GM18498 (cell line): ENCODE data around the gene GULP1.
"Not testable (repeated sequence)": the region's sequence is repeated elsewhere in the genome, so short reads cannot be mapped to it uniquely, and the experiment has no call there.

Experiments used
- ATAC-seq: cut with Tn5 transposase; IDR thresholded peaks from one replicate; pipeline ENCODE4 v1.9.1; 2021; ENCODE audit warnings: mild to moderate bottlenecking, moderate library complexity; ENCODE audit not compliant: unreplicated experiment

Gene GULP1

GRCh38 chr2:188459061-188459460 lies 167.4 kb downstream of the GULP1 start:
- no peak for ATAC-seq

- ATAC-seq = not testable (repeated sequence)
Measured at GRCh38 chr2:188466078-188466477, 174.4 kb downstream of the GULP1 start.

GRCh38 chr2:188466761-188467160 lies 175.1 kb downstream of the GULP1 start:
- ATAC-seq = no peak

- no peak for ATAC-seq
Measured at GRCh38 chr2:188471166-188471565, 179.5 kb downstream of the GULP1 start.

- no peak for ATAC-seq
Measured at GRCh38 chr2:188473306-188473705, 181.6 kb downstream of the GULP1 start.

GRCh38 chr2:188474316-188474715 lies 182.6 kb downstream of the GULP1 start:
- no peak for ATAC-seq

- ATAC-seq = no peak
Measured at GRCh38 chr2:188475945-188476344, 184.3 kb downstream of the GULP1 start.

- no peak for ATAC-seq
Measured at GRCh38 chr2:188477564-188478103, 186.0 kb downstream of the GULP1 start.

GRCh38 chr2:188478724-188479123 lies 187.1 kb downstream of the GULP1 start:
- peak; percentile 96 for ATAC-seq

GRCh38 chr2:188481474-188481873 lies 189.8 kb downstream of the GULP1 start:
- ATAC-seq = no peak

GRCh38 chr2:188485496-188485895 lies 193.8 kb downstream of the GULP1 start:
- ATAC-seq = no peak

GRCh38 chr2:188492751-188493150 lies 201.1 kb downstream of the GULP1 start:
- no peak for ATAC-seq

- no peak for ATAC-seq
Measured at GRCh38 chr2:188494906-188495305, 203.2 kb downstream of the GULP1 start.

- ATAC-seq = no peak
Measured at GRCh38 chr2:188495969-188496431, 204.3 kb downstream of the GULP1 start.

- ATAC-seq = no peak
Measured at GRCh38 chr2:188497726-188498125, 206.1 kb downstream of the GULP1 start.

- no peak for ATAC-seq
Measured at GRCh38 chr2:188503975-188504374, 212.3 kb downstream of the GULP1 start.

GRCh38 chr2:188506843-188507242 lies 215.2 kb downstream of the GULP1 start:
- no peak for ATAC-seq

GRCh38 chr2:188511346-188511745 lies 219.7 kb downstream of the GULP1 start:
- no peak for ATAC-seq

- no peak for ATAC-seq
Measured at GRCh38 chr2:188512456-188512855, 220.8 kb downstream of the GULP1 start.

- no peak for ATAC-seq
Measured at GRCh38 chr2:188515918-188516317, 224.2 kb downstream of the GULP1 start.

GRCh38 chr2:188517549-188518215 lies 226.0 kb downstream of the GULP1 start:
- ATAC-seq = no peak

GRCh38 chr2:188518381-188518780 lies 226.7 kb downstream of the GULP1 start:
- ATAC-seq = no peak

GRCh38 chr2:188519136-188519535 lies 227.5 kb downstream of the GULP1 start:
- no peak for ATAC-seq
